ENCODE data around the gene LRP4. TPM values are rescaled to one million over a fixed set of nuclear protein-coding genes. Genes with fewer than 3 reads are reported as not detected.

Gene LRP4
- polyA plus RNA-seq, 1 donor (not counting 4 experiments of a cell fraction or from before 2014, with no cell fraction given): 3.4 TPM

DNA sequence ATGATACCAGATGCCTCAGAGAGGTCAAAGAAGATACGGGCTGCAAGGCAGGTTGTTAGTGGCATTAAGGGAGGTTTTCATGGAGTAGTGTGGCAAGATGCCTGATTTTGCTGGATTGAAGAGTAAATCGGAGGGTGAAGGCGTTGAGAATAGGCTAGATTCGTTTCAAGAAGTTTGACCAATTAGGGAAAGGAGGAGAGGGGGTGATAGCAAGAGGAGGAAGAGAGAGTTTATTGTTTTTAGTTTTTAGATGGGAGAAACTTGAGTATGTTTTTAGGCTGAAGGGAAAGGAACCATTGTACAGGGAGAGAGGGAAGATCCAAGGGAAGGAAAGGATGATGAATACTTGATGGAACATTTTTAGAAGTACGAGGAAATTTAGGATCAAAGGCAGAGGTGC is 34.7 kb upstream of the LRP4 start:
- no peak overlapping the region for H2AFZ ChIP-seq (ENCODE audit: control insufficient read depth, low read length)
- no peak overlapping the region for H3K4me2 ChIP-seq (ENCODE audit: control insufficient read depth, extremely low read depth, insufficient read depth, low read depth, low read length)
- H3K27ac ChIP-seq (ENCODE audit: control insufficient read depth, insufficient read depth, low read length): no peak overlapping the region
- DNase-seq (ENCODE audit: low read depth, low spot score) (no peak), FAIRE-seq (no peak)
- H3K9me1 ChIP-seq (ENCODE audit: control insufficient read depth, extremely low read depth, insufficient read depth, low read length): no peaks in the 10 kb centered on the region
- H3K4me3 ChIP-seq (ENCODE audit: control insufficient read depth in 2 of 3, extremely low read depth in 1 of 3, insufficient read depth in 2 of 3, low read depth in 1 of 3, low read length in 3 of 3): no peak overlapping the region
- H3K79me2 ChIP-seq (ENCODE audit: control insufficient read depth, insufficient read depth, low read length): no peaks in the 10 kb centered on the region
- H3K4me1 ChIP-seq (ENCODE audit: control insufficient read depth, extremely low read depth, insufficient read depth, low read length): peaks cover 17% of the 10 kb centered on the region
- no peaks in the 10 kb centered on the region for H3K9me3 ChIP-seq (ENCODE audit: control insufficient read depth, low read depth, low read length)
- dilution Hi-C loops (cut with MboI; ENCODE audit: extremely low pct_ligation_motif_present, low sequenced_read_pairs): no loop called here
- H3K9ac ChIP-seq (ENCODE audit: control insufficient read depth, extremely low read depth, insufficient read depth, low read length): no peak overlapping the region
- TF ChIP-seq, protein P1, sequence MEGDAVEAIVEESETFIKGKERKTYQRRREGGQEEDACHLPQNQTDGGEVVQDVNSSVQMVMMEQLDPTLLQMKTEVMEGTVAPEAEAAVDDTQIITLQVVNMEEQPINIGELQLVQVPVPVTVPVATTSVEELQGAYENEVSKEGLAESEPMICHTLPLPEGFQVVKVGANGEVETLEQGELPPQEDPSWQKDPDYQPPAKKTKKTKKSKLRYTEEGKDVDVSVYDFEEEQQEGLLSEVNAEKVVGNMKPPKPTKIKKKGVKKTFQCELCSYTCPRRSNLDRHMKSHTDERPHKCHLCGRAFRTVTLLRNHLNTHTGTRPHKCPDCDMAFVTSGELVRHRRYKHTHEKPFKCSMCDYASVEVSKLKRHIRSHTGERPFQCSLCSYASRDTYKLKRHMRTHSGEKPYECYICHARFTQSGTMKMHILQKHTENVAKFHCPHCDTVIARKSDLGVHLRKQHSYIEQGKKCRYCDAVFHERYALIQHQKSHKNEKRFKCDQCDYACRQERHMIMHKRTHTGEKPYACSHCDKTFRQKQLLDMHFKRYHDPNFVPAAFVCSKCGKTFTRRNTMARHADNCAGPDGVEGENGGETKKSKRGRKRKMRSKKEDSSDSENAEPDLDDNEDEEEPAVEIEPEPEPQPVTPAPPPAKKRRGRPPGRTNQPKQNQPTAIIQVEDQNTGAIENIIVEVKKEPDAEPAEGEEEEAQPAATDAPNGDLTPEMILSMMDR (optimal IDR thresholded peaks at IDR 0.05 in 1 of 3, IDR thresholded peaks at IDR 0.05 in 1 of 3, conservative IDR thresholded peaks at IDR 0.05 in 1 of 3; ENCODE audit: extremely low read depth in 1 of 3, insufficient read depth in 2 of 3, low read length in 3 of 3): no peak
- TF ChIP-seq EZH2 (IDR thresholded peaks at IDR 0.05; ENCODE audit: low read length): no peak
- H3K36me3 ChIP-seq (ENCODE audit: control insufficient read depth in 2 of 2, extremely low read depth in 1 of 2, insufficient read depth in 2 of 2, low read length in 2 of 2): peaks cover 0 to 1% of the 10 kb centered on the region in 2 experiments
- H4K20me1 ChIP-seq (ENCODE audit: control insufficient read depth, extremely low read depth, insufficient read depth, low read length): no peaks in the 10 kb centered on the region
- no peaks in the 10 kb centered on the region for H3K27me3 ChIP-seq (ENCODE audit: control insufficient read depth, extremely low read depth, insufficient read depth, low read length)

DNA sequence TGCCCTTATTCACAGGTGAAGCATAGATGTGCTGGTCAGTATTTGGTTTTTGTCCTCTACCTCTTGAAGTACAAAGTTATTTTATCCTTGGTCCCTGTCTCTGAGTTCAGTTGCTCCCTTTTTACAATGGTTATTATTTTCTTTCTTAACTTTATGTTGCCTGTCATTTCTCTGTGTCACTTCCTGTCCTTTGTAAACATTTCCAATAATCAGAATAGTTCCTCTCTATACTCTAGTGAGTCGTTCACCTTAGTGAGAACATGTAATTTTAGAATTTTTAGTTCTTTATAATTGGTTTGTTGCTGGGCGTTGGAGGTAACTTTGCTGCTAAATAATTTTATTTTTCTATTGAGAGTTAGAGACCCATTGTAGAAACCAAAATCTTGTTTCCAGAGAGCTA is 34.2 kb upstream of the LRP4 start:
- Histone ChIP-seq H3K27ac (ENCODE audit: control insufficient read depth, insufficient read depth, low read length) (no peak overlapping the region), H3K4me1 (ENCODE audit: control insufficient read depth, extremely low read depth, insufficient read depth, low read length) (peaks cover 23% of the 10 kb centered on the region), H3K4me3 (ENCODE audit: control insufficient read depth in 2 of 3, extremely low read depth in 1 of 3, insufficient read depth in 2 of 3, low read depth in 1 of 3, low read length in 3 of 3) (no peak overlapping the region), H3K9me1 (ENCODE audit: control insufficient read depth, extremely low read depth, insufficient read depth, low read length) (no peaks in the 10 kb centered on the region), H3K36me3 (ENCODE audit: control insufficient read depth in 2 of 2, extremely low read depth in 1 of 2, insufficient read depth in 2 of 2, low read length in 2 of 2) (peaks cover 0 to 1% of the 10 kb centered on the region in 2 experiments), H3K9me3 (ENCODE audit: control insufficient read depth, low read depth, low read length) (no peaks in the 10 kb centered on the region), H3K4me2 (ENCODE audit: control insufficient read depth, extremely low read depth, insufficient read depth, low read depth, low read length) (no peak overlapping the region), H3K27me3 (ENCODE audit: control insufficient read depth, extremely low read depth, insufficient read depth, low read length) (no peaks in the 10 kb centered on the region), H2AFZ (ENCODE audit: control insufficient read depth, low read length) (no peak overlapping the region), H3K79me2 (ENCODE audit: control insufficient read depth, insufficient read depth, low read length) (no peaks in the 10 kb centered on the region), H3K9ac (ENCODE audit: control insufficient read depth, extremely low read depth, insufficient read depth, low read length) (no peak overlapping the region), H4K20me1 (ENCODE audit: control insufficient read depth, extremely low read depth, insufficient read depth, low read length) (no peaks in the 10 kb centered on the region)
- FAIRE-seq (no peak), DNase-seq (ENCODE audit: low read depth, low spot score) (no peak)
- TF ChIP-seq, protein P1 (optimal IDR thresholded peaks at IDR 0.05 in 1 of 3, IDR thresholded peaks at IDR 0.05 in 1 of 3, conservative IDR thresholded peaks at IDR 0.05 in 1 of 3; ENCODE audit: extremely low read depth in 1 of 3, insufficient read depth in 2 of 3, low read length in 3 of 3): no peak
- TF ChIP-seq EZH2 (IDR thresholded peaks at IDR 0.05; ENCODE audit: low read length): no peak
- dilution Hi-C loops (cut with MboI; ENCODE audit: extremely low pct_ligation_motif_present, low sequenced_read_pairs): no loop called here

Measured in keratinocyte (primary cell).